C4-2B (cell line): Measurements from ENCODE around the gene USB1.

ENCODE experiments used
- H3K27ac ChIP-seq: fragments of 450-650 bp; 2 replicates; pipeline ENCODE4 v1.5.1; 2017
- CTCF ChIP-seq: fragments of 450-650 bp; conservative IDR thresholded peaks from 2 replicates; pipeline ENCODE4 v1.5.1; 2017; ENCODE audit warnings: mild to moderate bottlenecking
- ZFX ChIP-seq: fragments of 450-650 bp; IDR thresholded peaks from 2 replicates; pipeline ENCODE4 v1.6.1; 2017

USB1 gene

GRCh38 chr16:58042886-58043515 lies 41.8 kb downstream of the USB1 start:
- TF ChIP-seq ZFX (no peak), CTCF (no peak)
- H3K27ac ChIP-seq, result no peak overlapping the region

GRCh38 chr16:58043571-58044155 lies 42.5 kb downstream of the USB1 start:
- TF ChIP-seq CTCF (no peak), ZFX (no peak)
- no peak overlapping the region for H3K27ac ChIP-seq

GRCh38 chr16:58044266-58045019 lies 43.2 kb downstream of the USB1 start:
- TF ChIP-seq CTCF (no peak), ZFX (no peak)
- H3K27ac ChIP-seq, result no peak overlapping the region

- TF ChIP-seq ZFX (no peak), CTCF (no peak)
- no peak overlapping the region for H3K27ac ChIP-seq
These were observed 43.9 kb downstream of the USB1 start for GRCh38 chr16:58045096-58045495.

- no peak overlapping the region for H3K27ac ChIP-seq
- TF ChIP-seq CTCF (no peak), ZFX (no peak)
These were observed 45.1 kb downstream of the USB1 start for GRCh38 chr16:58046054-58046881.

GRCh38 chr16:58046936-58047335 lies 45.7 kb downstream of the USB1 start:
- TF ChIP-seq ZFX, result no peak
- no peak for TF ChIP-seq CTCF
- no peak overlapping the region for H3K27ac ChIP-seq
